ENCODE data around the gene CITED2.

DNA sequence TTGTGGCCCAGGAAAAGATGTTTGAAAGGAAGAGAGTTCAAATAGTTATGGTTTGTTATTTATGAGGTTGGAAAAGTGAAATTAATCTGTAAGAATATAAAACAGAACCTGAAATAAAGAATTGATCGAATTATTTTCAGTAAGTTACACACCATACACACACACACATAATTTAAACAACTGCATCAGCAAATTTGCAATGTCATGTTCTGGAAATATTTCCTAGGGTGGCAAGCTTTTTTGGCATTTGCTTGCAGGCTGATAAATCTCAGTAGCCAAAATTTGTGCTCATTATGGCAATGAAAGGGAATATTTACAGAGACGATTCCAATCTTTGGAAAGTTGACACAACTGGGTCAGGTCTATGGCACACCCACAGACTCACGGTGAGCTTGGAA is 9.5 kb downstream of the CITED2 start:
- TF ChIP-seq, protein P1, sequence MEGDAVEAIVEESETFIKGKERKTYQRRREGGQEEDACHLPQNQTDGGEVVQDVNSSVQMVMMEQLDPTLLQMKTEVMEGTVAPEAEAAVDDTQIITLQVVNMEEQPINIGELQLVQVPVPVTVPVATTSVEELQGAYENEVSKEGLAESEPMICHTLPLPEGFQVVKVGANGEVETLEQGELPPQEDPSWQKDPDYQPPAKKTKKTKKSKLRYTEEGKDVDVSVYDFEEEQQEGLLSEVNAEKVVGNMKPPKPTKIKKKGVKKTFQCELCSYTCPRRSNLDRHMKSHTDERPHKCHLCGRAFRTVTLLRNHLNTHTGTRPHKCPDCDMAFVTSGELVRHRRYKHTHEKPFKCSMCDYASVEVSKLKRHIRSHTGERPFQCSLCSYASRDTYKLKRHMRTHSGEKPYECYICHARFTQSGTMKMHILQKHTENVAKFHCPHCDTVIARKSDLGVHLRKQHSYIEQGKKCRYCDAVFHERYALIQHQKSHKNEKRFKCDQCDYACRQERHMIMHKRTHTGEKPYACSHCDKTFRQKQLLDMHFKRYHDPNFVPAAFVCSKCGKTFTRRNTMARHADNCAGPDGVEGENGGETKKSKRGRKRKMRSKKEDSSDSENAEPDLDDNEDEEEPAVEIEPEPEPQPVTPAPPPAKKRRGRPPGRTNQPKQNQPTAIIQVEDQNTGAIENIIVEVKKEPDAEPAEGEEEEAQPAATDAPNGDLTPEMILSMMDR (optimal IDR thresholded peaks at IDR 0.05 in 1 of 3, IDR thresholded peaks at IDR 0.05 in 1 of 3, conservative IDR thresholded peaks at IDR 0.05 in 1 of 3; ENCODE audit: extremely low read depth in 1 of 3, insufficient read depth in 2 of 3, low read length in 3 of 3): no peak
- no peak for TF ChIP-seq EZH2 (IDR thresholded peaks at IDR 0.05; ENCODE audit: low read length)
